Measurements from ENCODE around the gene CDC42SE2. TPM values are rescaled to one million over a fixed set of nuclear protein-coding genes. Genes with fewer than 3 reads are reported as not detected.
"Not testable (repeated sequence)": the region's sequence is repeated elsewhere in the genome, so short reads cannot be mapped to it uniquely, and the experiment has no call there.

Gene CDC42SE2
- polyA plus RNA-seq, 3 donors = 10.2 to 14.7 (median 14.7) TPM

- WGBS, 3 donors = 93 to 98% (median 95%) methylated on average over 3 of the region's 3 CpGs
- H3K27ac ChIP-seq (ENCODE audit: low read depth, low read length) = no peak overlapping the region
Observed at GRCh38 chr5:131299465-131299864, 35.6 kb downstream of the CDC42SE2 start.

- 75 to 77% (median 76%) methylated on average over 6 of the region's 6 CpGs for WGBS, 3 donors
- no peak overlapping the region for H3K27ac ChIP-seq (ENCODE audit: low read depth, low read length)
Observed at GRCh38 chr5:131302506-131302905, 38.7 kb downstream of the CDC42SE2 start.

- WGBS, 3 donors = 77 to 90% (median 79%) methylated on average over 1 of the region's 1 CpG
- no peak overlapping the region for H3K27ac ChIP-seq (ENCODE audit: low read depth, low read length)
Observed at GRCh38 chr5:131303537-131303936, 39.7 kb downstream of the CDC42SE2 start.

- H3K27ac ChIP-seq (ENCODE audit: low read depth, low read length) = no peak overlapping the region
- WGBS, 3 donors = 46 to 74% (median 66%) methylated on average over 2 of the region's 2 CpGs
Observed at GRCh38 chr5:131304414-131304813, 40.6 kb downstream of the CDC42SE2 start.

GRCh38 chr5:131305138-131305689, 41.4 kb downstream of the CDC42SE2 start:
- H3K27ac ChIP-seq (ENCODE audit: low read depth, low read length) = no peak overlapping the region
- 80 to 83% (median 81%) methylated on average over 2 of the region's 2 CpGs for WGBS, 3 donors

- 55 to 74% (median 70%) methylated on average over 2 of the region's 2 CpGs for WGBS, 3 donors
- no peak overlapping the region for H3K27ac ChIP-seq (ENCODE audit: low read depth, low read length)
Observed at GRCh38 chr5:131305906-131306305, 42.1 kb downstream of the CDC42SE2 start.

- WGBS, 3 donors = 80 to 91% (median 82%) methylated on average over 16 of the region's 16 CpGs
- H3K27ac ChIP-seq (ENCODE audit: low read depth, low read length) = not testable (repeated sequence)
Observed at GRCh38 chr5:131312235-131312772, 48.5 kb downstream of the CDC42SE2 start.

- no peak overlapping the region for H3K27ac ChIP-seq (ENCODE audit: low read depth, low read length)
- WGBS, 3 donors = 67 to 82% (median 80%) methylated on average over 2 of the region's 2 CpGs
Observed at GRCh38 chr5:131316026-131316425, 52.2 kb downstream of the CDC42SE2 start.

- no peak overlapping the region for H3K27ac ChIP-seq (ENCODE audit: low read depth, low read length)
- WGBS, 3 donors = 73 to 95% (median 93%) methylated on average over 2 of the region's 2 CpGs
Observed at GRCh38 chr5:131316822-131317221, 53.0 kb downstream of the CDC42SE2 start.

- H3K27ac ChIP-seq (ENCODE audit: low read depth, low read length) = no peak overlapping the region
Observed at GRCh38 chr5:131318455-131318854, 54.6 kb downstream of the CDC42SE2 start.

- WGBS, 3 donors = 45 to 47% (median 45%) methylated on average over 2 of the region's 2 CpGs
- no peak overlapping the region for H3K27ac ChIP-seq (ENCODE audit: low read depth, low read length)
Observed at GRCh38 chr5:131321066-131321465, 57.2 kb downstream of the CDC42SE2 start.

- H3K27ac ChIP-seq (ENCODE audit: low read depth, low read length) = no peak overlapping the region
- WGBS, 3 donors = 82 to 92% (median 91%) methylated on average over 4 of the region's 4 CpGs
Observed at GRCh38 chr5:131322926-131323325, 59.1 kb downstream of the CDC42SE2 start.

- no peak overlapping the region for H3K27ac ChIP-seq (ENCODE audit: low read depth, low read length)
Observed at GRCh38 chr5:131323378-131323777, 59.5 kb downstream of the CDC42SE2 start.

- no peak overlapping the region for H3K27ac ChIP-seq (ENCODE audit: low read depth, low read length)
- 24 to 49% (median 34%) methylated on average over 1 of the region's 1 CpG for WGBS, 3 donors
Observed at GRCh38 chr5:131324303-131324702, 60.5 kb downstream of the CDC42SE2 start.

GRCh38 chr5:131328536-131329285, 64.9 kb downstream of the CDC42SE2 start:
- H3K27ac ChIP-seq (ENCODE audit: low read depth, low read length) = no peak overlapping the region
- WGBS, 3 donors = 89 to 94% (median 94%) methylated on average over 3 of the region's 3 CpGs

- WGBS, 3 donors = 75 to 87% (median 80%) methylated on average over 2 of the region's 2 CpGs
- H3K27ac ChIP-seq (ENCODE audit: low read depth, low read length) = no peak overlapping the region
Observed at GRCh38 chr5:131329286-131329560, 65.4 kb downstream of the CDC42SE2 start.

GRCh38 chr5:131330031-131330430, 66.2 kb downstream of the CDC42SE2 start:
- no peak overlapping the region for H3K27ac ChIP-seq (ENCODE audit: low read depth, low read length)
- WGBS, 3 donors = 92 to 96% (median 95%) methylated on average over 5 of the region's 5 CpGs

- 96 to 98% (median 96%) methylated on average over 4 of the region's 4 CpGs for WGBS, 3 donors
- H3K27ac ChIP-seq (ENCODE audit: low read depth, low read length) = not testable (repeated sequence)
Observed at GRCh38 chr5:131335756-131336155, 71.9 kb downstream of the CDC42SE2 start.

GRCh38 chr5:131336801-131337200, 72.9 kb downstream of the CDC42SE2 start:
- not testable (repeated sequence) for H3K27ac ChIP-seq (ENCODE audit: low read depth, low read length)
- 88 to 97% (median 93%) methylated on average over 12 of the region's 12 CpGs for WGBS, 3 donors
